GM12891 (cell line): ENCODE results near the gene ARFRP1.
A peak's percentile ranks its signal among the peaks of the same experiment; 100 is the strongest.
"Not testable (repeated sequence)": the region's sequence is repeated elsewhere in the genome, so short reads cannot be mapped to it uniquely, and the experiment has no call there.

ENCODE experiments used
- DNase-seq: peaks from one replicate; pipeline ENCODE4 v3.0.0; 2011; ENCODE audit warnings: low spot score; ENCODE audit not compliant: insufficient read length
- FAIRE-seq: peaks from 2 replicates; lab custom pipeline; 2011; peaks lifted over from hg19 to GRCh38; lab: Jason Lieb, UNC
- PAX5 ChIP-seq: IDR thresholded peaks from 2 replicates; pipeline ENCODE4 v1.6.1; 2011; ENCODE audit warnings: low read length, moderate library complexity, mild to moderate bottlenecking; ENCODE audit not compliant: insufficient read depth, severe bottlenecking
- POLR2A ChIP-seq: IDR thresholded peaks from 2 replicates; pipeline ENCODE4 v1.6.1; 2011; ENCODE audit warnings: low read depth, low read length, control low read depth
- POLR2AphosphoS5 ChIP-seq: IDR thresholded peaks from 2 replicates; pipeline ENCODE4 v1.6.1; 2011; ENCODE audit warnings: low read depth, low read length, control low read depth
- POU2F2 ChIP-seq: IDR thresholded peaks from 2 replicates; pipeline ENCODE4 v1.6.1; 2011; ENCODE audit warnings: low read depth, mild to moderate bottlenecking, control low read depth, low read length, moderate library complexity
- SPI1 ChIP-seq: IDR thresholded peaks from 2 replicates; pipeline ENCODE4 v1.6.1; 2011; ENCODE audit warnings: low read depth, low read length, control low read depth
- TAF1 ChIP-seq: IDR thresholded peaks from 2 replicates; pipeline ENCODE4 v1.6.1; 2011; ENCODE audit warnings: low read depth, low read length, control low read depth

ARFRP1 gene

DNA sequence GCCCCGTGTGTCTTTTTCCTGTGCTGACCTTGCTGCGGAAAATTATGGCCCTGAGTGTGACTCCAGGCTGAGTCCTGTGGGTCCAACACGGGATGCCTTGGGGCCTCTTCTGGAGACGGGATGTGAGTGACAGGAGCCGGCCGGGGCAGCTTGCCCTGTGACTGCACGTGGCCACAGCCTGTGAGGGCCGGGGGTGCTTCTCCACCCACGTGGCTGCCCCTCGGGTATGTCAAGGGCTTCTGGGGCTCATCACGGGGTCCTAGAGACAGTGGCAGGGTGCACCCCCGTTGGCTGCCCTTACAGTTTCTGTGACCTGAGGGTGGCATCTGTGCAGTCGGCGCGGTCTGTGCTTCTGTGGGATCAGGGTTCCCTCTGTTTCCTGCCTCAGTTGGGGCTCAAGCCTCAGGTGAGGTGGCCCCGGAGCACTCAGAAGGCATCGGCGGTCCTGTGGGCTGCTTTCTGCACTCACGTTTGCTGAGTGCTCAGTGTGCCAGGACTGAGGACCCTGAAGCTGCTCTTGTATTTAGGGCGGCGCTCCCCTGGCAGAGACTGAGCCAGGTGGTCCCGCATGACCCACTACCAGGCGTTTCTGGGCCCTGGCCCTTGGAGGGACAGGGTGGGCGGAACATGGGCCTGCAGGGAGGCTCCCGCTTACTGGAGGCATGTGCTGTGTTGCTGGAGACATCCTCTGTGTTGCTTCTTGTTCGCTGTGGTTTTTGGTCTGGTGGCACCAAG, 44.3 kb downstream of the ARFRP1 start:
- no peak for DNase-seq
- FAIRE-seq: no peak
- no peak for TF ChIP-seq POLR2AphosphoS5
- TF ChIP-seq POU2F2: no peak
- no peak for TF ChIP-seq SPI1
- no peak for TF ChIP-seq TAF1
- TF ChIP-seq PAX5: no peak
- TF ChIP-seq POLR2A: no peak

DNA sequence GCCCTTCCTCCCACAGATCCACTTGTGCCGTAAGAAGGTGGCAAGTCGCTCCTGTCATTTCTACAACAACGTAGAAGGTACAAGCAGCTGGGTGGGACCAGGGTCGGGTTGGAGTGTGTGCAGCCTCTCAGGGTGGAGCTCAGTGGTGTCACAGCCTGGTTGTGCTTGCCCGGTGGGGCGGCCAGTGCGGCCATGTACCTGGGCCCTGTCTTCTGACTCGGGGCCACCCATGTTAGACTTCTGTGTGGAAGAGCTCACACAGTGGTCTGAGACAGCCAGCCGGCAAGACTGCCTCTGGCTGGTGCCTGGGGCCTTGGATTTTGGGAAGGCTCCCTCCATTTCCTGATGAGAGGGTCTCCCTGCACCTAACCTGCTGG, 45.0 kb downstream of the ARFRP1 start:
- DNase-seq (no peak), FAIRE-seq (no peak)
- no peak for TF ChIP-seq POLR2AphosphoS5
- TF ChIP-seq SPI1: no peak
- TF ChIP-seq TAF1: no peak
- TF ChIP-seq POU2F2: no peak
- no peak for TF ChIP-seq PAX5
- TF ChIP-seq POLR2A: no peak

DNA sequence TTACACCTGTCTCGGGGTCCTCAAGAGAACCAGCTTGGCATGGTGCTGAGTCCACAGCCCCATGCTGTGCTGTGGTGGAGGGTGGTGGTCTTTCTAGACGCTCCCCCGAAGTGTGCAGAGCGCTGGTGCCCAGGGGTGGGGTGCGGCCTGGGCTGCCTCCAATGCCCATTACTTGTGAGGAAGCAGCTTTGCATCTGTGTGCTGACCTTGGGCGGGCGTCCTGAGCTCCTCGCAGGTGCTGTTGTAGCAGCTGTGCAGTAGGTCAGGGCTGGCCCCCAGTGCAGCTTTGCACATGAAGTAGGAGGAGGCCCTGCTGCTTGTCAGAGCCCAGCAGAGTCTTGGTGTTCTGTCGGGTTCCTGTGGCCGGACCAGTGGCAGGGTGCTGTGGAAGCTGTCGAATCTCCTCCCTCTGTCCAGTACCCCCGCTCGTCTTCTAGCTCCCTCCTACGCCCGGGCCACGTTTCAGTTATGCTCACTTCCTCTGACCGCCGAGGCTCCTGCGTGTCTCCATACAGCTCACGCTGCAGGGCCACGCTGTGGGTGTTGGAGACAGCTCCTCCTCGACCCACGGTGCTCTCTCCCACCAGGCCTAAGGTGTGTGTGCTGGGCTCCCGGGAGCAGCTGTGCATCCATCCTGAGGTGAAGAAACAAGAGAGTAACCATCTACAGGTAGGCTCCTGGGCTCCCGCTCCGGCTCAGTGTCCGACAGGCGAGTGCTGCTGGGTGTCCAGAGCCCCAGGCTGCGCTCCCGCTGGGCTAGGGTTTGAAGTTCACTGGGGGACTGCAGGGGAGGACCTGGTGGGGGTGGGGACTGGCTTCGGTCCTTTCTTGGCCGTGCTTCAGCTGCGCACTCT, 45.6 kb downstream of the ARFRP1 start:
- TF ChIP-seq TAF1: no peak
- no peak for TF ChIP-seq POLR2AphosphoS5
- TF ChIP-seq POLR2A: no peak
- TF ChIP-seq PAX5: no peak
- TF ChIP-seq SPI1: no peak
- no peak for TF ChIP-seq POU2F2
- no peak for FAIRE-seq
- no peak for DNase-seq

DNA sequence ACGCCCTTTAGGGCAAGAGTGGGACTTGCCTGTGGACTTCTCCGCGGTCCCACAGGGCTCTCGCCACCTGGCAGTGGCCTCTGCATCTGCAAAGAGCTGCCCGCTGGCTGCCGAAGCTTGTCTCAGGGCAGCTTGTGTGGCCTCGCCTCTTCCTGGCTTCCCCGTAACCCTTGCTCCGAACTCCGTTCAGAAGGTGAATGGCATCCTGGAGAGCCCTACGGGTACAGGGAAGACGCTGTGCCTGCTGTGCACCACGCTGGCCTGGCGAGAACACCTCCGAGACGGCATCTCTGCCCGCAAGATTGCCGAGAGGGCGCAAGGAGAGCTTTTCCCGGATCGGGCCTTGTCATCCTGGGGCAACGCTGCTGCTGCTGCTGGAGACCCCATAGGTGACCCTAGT, 46.7 kb downstream of the ARFRP1 start:
- FAIRE-seq: no peak
- TF ChIP-seq PAX5 (no peak), SPI1 (no peak), POU2F2 (no peak), POLR2A (no peak), POLR2AphosphoS5 (no peak), TAF1 (no peak)
- no peak for DNase-seq

DNA sequence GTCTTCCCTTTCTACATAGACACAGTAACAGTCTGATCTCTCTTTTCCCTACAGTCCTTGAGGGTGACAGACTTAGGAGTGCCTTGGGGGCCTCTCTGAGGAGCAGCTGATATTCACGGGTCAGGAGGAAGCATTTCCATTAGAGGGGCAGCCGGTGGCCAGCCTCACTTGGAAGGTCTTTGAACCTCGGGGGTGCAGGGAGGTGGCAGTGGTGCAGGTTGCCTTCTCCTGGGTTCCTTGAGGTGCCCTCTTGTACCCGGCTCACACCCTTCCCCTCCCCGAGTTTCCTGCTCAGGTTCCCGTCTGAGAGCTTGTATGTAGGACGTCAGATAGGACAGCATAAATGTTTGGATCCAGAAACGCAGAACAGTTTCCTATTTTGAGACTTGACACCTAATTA, 47.2 kb downstream of the ARFRP1 start:
- FAIRE-seq: no peak
- no peak for DNase-seq

DNA sequence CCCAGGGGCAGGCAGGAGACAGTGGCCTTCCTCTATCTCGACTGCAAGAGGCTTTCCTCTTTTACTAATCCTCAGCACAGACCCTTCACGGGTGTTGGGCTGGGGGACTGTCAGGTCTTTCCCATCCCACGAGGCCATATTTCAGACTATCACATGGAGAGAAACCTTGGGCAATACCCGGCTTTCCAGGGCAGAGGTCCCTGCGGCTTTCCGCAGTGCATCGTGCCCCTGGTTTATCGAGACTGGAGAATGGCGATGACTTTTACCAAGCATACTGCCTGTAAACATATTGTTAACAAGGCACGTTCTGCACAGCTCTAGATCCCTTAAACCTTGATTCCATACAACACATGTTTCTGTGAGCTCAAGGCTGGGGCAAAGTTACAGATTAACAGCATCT, 47.6 kb downstream of the ARFRP1 start:
- not testable (repeated sequence) for DNase-seq, FAIRE-seq

More for the DNA sequence above, 47.2 kb downstream of the ARFRP1 start:
- TF ChIP-seq POLR2A (no peak), PAX5 (no peak), POU2F2 (no peak), SPI1 (no peak), POLR2AphosphoS5 (no peak), TAF1 (no peak)

DNA sequence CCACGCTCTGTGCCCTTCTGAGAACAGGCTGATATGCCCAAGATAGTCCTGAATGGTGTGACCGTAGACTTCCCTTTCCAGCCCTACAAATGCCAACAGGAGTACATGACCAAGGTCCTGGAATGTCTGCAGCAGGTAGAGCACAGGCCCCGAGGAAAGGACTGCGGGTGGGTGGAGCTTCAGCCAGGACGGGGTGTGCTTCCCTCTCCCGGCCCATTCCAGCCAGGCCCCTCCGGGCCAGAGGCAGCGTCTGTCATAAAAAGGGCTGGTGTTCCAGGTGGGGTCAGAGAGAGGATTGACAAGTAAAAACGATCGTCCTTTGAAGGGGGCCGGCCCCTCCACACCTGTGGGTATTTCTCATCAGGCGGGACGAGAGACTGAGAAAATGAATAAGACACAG, 48.4 kb downstream of the ARFRP1 start:
- TF ChIP-seq POLR2AphosphoS5 (no peak), TAF1 (no peak), POU2F2 (no peak), SPI1 (no peak), POLR2A (no peak), PAX5 (no peak)
- DNase-seq: no peak
- no peak for FAIRE-seq

DNA sequence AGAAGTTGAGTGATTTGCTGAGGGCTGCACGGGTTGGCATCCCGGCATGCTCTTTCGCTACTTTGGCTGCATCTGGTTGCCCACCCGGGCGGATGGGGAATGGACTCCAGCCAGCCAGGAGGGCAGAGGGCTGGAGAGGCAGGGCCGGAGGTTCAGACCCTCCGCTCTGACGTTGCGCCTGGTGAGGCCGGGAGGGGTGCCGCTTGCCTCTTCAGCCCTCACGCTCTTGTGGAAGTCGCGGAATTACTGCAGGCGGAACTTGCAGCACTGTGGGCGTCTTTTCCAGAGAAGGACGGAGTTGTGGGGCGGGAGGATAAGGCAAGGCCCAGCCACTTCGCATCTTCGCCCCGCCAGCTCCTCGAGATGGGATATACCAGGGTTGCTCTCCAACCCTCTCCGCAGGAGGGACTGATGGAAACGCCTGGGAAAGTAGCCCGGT, 49.0 kb downstream of the ARFRP1 start:
- FAIRE-seq: no peak
- TF ChIP-seq POU2F2: no peak
- no peak for TF ChIP-seq TAF1
- no peak for TF ChIP-seq POLR2AphosphoS5
- TF ChIP-seq SPI1: no peak
- no peak for TF ChIP-seq POLR2A
- TF ChIP-seq PAX5: no peak

DNA sequence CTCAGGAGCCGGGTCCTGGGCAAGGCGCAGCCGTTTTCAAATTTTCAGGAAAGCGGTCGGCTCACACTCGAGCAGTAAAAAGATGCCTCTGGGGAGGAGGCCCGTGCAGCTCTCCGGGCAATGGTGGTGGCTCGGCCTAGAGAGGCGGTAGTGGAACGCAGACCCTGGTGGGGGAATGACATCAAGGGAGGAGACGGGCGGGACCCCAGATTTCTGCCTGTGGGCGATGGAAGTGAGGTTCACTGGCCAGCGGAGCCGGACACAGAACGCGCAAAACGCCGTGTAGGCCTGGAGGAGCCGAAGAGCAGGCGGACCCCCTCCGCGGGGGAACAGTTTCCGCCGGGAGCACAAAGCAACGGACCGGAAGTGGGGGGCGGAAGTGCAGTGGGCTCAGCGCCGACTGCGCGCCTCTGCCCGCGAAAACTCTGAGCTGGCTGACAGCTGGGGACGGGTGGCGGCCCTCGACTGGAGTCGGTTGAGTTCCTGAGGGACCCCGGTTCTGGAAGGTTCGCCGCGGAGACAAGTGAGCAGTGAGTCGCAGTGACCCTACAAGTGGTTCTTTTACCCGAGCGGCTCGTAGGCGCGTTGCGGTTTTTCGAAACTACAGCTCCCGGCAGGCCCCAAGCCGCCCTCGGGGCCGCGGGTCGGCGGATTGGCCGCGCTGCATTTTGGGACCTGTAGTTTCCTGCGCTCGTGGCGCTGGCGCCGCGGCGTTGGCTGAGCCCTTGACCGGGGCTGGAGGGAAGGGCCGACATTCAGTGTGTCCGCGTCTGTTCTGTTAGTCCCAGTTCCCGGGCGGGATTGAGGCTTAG, 49.6 kb downstream of the ARFRP1 start, which contains the start of gene RTEL1:
RTEL1 (plus strand) TSS at position 376 of the 812 bp plus-strand sequence. CDS start 1,091 bp downstream, outside the sequence.
- peak; percentile 59; the same call in 1 of the 2 replicates for TF ChIP-seq POLR2AphosphoS5
- TF ChIP-seq POU2F2: peak; percentile 62; the same call in 1 of the 2 replicates
- TF ChIP-seq TAF1: peak; percentile 91
- TF ChIP-seq POLR2A: peak; percentile 54
- peak; percentile 25; the same call in 1 of the 2 replicates for TF ChIP-seq SPI1
- TF ChIP-seq PAX5: no peak
- peak; percentile 93 for FAIRE-seq
- peak; percentile 100 for DNase-seq

More for the DNA sequence above, 49.0 kb downstream of the ARFRP1 start:
- DNase-seq: no peak
